GM13977 (cell line): ENCODE results near the gene CISD3.

Experiments used
- DNase-seq: peaks from one replicate; pipeline ENCODE4 v3.0.0; 2012; ENCODE audit warnings: low spot score
- CTCF ChIP-seq: IDR thresholded peaks from 2 replicates; pipeline ENCODE4 v1.5.1; 2012; ENCODE audit warnings: mild to moderate bottlenecking, control low read depth; ENCODE audit not compliant: insufficient read depth; ENCODE audit errors: extremely low read depth, missing control alignments
- in situ Hi-C: fragments of 300-500 bp; cut with MboI; formaldehyde crosslinking; loops from one replicate; pipeline ENCODE4 v1.12.0; 2022; ENCODE audit warnings: low sequenced_read_pairs, low pct_unique_long_range_greater_than_20kb, mixed read lengths, inconsistent platforms; ENCODE audit not compliant: unreplicated experiment

The CISD3 gene

GRCh38 chr17:38711792-38712571 lies 18.2 kb upstream of the CISD3 start:
- in situ Hi-C loops: no loop called here
- no peak for DNase-seq
- no peak for TF ChIP-seq CTCF

DNA sequence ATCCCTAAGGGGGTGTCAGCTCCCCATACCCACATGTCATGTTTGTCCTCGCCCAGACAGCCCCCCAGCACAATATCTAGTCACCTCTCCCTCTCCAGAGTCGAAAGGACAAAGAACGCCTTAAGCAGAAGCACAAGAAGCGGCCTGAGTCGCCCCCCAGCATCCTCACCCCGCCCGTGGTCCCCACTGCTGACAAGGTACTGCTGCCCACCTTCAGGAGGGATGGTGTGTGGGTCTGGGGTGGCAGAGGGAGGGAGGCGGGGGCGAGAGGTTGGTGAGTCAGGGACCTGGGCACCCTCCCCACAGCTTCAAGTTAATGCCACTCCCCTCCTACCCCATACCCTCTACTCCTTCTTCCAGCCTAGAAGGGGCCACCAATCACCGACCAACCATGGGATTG lies 17.5 kb upstream of the CISD3 start:
- in situ Hi-C loops: no loop called here
- no peak for TF ChIP-seq CTCF
- no peak for DNase-seq

GRCh38 chr17:38713456-38714075 lies 16.6 kb upstream of the CISD3 start:
- no peak for DNase-seq
- TF ChIP-seq CTCF: no peak

DNA sequence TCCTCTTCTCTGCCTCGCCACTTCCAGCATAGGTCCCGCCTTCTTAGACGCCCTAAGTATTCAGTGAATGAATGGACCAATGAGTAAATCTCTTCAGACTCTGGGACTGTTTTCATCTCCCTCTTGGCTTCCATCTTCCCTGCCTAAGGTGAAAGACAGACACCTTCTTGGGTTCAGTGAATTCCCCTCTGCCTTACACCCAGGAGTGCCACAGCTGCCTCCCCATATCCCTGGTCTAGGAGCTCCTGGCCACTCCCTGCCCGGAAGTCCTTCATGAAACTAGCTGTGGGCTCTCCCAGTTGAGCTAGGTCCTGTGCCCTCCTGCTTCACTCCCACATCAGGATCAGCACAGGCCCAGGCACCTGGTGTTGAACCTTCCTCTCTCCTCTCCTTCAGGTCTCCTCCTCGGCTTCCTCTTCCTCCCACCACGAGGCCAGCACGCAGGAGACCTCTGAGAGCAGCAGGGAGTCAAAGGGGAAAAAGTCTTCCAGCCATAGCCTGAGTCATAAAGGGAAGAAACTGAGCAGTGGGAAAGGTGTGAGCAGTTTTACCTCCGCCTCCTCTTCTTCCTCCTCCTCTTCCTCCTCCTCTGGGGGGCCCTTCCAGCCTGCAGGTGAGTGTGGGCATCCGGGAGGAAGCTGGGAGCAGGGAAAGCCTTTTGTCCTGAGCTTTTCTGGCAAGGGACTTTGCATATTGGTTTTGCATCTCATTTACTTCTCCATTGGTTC lies 14.8 kb upstream of the CISD3 start:
- TF ChIP-seq CTCF: no peak
- in situ Hi-C loops: no loop called here
- no peak for DNase-seq

More at GRCh38 chr17:38713456-38714075, 16.6 kb upstream of the CISD3 start:
- in situ Hi-C loops: no loop called here

- in situ Hi-C loops: no loop called here
- DNase-seq: no peak
- TF ChIP-seq CTCF: no peak
Measured at GRCh38 chr17:38716368-38717005, 13.7 kb upstream of the CISD3 start.

DNA sequence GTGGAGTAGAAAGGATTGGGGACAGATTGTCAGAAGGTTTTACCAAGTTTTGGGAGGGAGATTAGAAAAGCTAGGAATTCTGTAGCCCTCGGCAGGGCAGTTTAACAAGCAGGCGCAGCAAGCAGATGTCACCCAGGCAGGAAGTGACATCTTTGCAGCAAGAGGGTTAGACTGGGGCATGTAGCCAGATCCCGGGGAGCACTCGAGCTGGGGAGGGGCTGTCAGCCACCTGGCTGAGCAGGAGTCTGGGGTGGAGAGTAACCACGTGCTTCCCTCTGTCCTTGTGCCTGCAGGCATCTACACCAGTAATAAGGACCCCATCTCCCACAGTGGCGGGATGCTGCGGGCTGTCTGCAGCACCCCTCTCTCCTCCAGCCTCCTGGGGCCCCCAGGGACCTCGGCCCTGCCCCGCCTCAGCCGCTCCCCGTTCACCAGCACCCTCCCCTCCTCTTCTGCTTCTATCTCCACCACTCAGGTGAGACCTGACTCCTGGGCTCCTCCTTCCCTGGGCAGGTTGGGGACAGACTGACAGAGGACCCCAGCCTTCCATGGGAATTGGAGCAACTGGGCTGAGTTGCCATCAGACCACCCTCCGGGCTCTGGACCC lies 12.9 kb upstream of the CISD3 start:
- in situ Hi-C loops: no loop called here
- no peak for TF ChIP-seq CTCF
- no peak for DNase-seq
